AML-193 (cell line): ENCODE data around the gene CTAGE15.
"Not testable (repeated sequence)": the region's sequence is repeated elsewhere in the genome, so short reads cannot be mapped to it uniquely, and the experiment has no call there.

Experiments used
- DNase-seq, 2 experiments: peaks; one replicate each; lab custom pipeline; 2025; lab: John Stamatoyannopoulos, UW

The CTAGE15 gene, protein sequence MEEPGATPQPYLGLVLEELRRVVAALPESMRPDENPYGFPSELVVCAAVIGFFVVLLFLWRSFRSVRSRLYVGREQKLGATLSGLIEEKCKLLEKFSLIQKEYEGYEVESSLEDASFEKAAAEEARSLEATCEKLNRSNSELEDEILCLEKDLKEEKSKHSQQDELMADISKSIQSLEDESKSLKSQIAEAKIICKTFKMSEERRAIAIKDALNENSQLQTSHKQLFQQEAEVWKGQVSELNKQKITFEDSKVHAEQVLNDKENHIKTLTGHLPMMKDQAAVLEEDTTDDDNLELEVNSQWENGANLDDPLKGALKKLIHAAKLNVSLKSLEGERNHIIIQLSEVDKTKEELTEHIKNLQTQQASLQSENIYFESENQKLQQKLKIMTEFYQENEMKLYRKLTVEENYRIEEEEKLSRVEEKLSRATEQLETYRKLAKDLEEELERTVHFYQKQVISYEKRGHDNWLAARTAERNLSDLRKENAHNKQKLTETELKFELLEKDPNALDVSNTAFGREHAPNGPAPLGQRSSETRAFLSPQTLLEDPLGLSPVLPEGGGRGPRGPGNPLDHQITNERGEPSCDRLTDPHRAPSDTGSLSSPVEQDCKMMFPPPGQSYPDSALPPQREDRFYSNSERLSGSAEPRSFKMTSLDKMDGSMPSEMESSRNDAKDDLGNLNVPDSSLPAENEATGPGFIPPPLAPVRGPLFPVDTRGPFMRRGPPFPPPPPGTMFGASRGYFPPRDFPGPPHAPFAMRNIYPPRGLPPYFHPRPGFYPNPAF

DNA sequence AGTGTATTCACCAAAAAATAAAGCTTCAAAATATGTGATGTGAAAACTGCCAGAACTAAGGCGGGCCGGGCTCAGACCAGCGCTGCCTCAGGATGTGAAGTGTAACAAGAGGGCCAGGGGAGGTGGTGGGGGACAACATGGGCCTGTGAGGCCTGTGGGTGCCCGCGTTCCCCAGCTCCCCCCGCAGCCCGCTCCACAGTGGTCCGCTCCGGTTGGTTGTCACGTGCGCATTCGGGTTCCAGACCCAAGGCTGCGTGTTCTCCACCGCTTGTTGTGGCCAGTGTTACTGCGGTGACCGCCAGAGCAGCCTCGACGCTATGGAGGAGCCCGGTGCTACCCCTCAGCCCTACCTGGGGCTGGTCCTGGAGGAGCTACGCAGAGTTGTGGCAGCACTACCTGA lies at the start of gene CTAGE15:
Gene CTAGE15, plus strand, starts transcription at position 301 of the 400 bp plus-strand sequence. Its CDS starts 17 bp downstream, at position 318.
- DNase-seq, result not testable (repeated sequence)

DNA sequence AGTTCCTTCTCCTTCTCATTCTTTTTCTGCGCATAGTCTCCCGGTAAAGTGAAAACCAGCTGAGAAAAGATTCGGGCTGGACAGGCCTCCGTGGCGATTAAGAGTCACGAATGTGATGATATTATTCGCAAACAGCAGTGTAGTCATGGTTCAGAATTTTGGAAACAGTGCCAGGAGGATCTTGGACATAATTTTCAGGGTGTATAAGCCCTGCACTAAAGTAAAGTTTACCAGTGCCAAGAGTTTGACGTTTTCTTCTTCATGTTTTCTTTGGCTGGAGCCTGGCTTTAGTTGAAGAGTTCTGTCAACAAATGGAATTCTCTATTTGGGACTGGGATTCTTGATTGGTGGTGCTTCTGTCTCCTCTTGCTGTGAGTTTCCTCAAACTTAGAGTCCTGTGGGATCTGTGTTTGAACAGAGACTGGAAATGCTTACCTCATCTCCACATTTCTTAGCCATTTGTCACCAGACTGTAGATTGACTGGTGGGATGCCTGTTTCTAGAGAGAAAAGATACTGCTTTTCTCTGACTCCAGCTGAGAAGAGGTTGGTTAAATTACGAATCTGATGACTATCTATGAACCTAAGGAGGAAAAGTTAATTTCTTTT lies 49.2 kb upstream of the CTAGE15 start:
- DNase-seq, result not testable (repeated sequence)

DNA sequence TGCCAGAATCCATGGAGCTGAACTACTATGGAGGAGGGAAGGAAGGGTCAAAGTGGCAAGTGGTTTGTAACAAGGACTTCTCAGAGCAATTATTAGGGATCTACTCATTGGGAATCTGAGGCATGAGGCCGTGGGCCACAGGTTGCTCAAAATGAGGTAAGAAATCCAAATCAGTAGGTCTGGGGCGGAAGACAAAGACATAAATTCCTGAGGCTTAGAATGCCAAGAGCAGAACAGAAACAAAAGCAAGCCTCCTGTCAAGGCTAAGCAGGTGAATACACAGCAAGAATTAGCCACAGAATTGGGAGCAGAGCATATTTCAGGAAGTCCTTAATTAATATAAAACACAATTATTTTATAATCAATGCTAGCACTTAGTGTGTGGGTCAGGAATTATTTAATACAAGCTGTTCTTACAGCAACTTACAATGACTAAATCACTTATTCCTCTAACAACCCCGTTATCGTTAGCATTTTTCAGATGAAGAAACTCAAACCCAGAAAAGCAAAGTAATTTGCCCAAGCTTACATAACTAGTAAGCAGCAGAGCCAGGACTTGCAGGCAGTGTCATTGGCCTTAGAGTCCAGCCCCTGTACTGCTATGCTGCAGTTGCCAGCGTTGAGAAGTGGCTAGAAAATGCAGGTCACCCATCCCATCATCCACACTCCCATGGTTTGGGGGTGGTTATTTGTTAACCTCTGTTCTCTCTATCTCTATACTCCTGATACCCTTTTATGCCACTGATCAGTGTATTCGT lies 40.3 kb upstream of the CTAGE15 start:
- not testable (repeated sequence) for DNase-seq

DNA sequence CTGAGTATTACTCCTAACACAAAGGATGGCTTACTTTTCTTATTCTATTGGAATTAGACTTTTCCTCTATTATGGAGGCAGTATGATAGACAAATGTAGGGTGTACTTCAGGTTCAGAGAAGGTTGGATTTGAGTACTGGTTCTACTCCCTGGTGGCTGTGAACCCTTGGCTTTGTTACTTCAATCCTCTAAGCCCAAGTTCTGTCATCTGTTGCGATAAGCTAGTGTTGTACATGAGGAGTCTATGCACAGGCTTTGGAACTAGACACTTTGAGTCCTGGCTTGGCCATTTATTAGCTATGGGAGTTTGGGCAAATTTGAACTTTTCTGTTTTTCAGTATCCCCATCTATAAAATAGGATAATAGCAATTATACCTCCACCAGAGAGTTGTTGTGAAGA lies 39.7 kb upstream of the CTAGE15 start:
- not testable (repeated sequence) for DNase-seq

DNA sequence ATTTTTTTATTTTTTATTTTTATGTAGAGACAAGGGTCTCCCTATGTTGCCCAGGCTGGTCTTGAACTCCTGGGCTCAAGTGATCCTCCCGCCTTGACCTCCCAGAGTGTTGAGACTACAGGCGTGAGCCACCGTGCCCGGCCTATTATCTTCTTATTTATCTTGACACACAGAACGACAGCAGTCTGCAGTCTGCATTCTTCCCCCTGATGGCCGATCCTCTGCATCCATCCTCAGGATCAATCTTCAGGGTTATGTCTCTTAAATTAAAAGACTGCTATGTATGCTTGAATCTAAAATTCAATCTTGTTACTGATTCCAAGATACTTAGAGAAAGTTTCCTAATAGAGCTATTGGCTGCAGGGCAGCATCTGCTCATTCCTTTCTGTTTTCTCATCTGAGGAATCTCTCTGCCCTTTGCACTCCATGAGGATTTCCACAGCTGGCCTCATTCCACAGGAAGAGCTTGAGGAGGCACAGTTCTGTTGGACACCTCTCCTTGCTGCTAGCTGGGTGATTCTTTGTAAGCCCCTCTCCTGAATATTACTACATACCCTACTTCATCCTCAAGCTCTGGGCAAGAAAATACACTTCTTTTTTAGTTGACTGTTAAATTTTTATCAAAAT lies 38.3 kb upstream of the CTAGE15 start:
- not testable (repeated sequence) for DNase-seq

DNA sequence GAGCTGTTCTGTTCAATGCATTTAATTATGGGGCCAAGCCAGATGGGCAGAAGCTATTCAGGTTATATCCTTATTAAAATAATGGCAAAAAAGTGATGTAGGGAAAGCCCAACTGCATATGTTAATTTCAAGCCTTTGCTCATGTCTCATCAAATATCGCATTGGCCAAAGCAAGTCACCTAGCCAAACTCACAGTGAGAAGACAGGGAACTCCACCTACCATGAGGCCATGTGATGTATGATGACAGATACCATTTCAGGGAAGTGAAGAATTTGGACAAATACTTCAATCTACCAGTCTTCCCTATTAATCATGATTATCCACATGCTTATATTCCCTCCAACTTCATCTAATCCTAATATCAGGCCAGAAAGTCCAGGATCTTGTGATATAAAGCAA lies 35.2 kb upstream of the CTAGE15 start:
- not testable (repeated sequence) for DNase-seq

DNA sequence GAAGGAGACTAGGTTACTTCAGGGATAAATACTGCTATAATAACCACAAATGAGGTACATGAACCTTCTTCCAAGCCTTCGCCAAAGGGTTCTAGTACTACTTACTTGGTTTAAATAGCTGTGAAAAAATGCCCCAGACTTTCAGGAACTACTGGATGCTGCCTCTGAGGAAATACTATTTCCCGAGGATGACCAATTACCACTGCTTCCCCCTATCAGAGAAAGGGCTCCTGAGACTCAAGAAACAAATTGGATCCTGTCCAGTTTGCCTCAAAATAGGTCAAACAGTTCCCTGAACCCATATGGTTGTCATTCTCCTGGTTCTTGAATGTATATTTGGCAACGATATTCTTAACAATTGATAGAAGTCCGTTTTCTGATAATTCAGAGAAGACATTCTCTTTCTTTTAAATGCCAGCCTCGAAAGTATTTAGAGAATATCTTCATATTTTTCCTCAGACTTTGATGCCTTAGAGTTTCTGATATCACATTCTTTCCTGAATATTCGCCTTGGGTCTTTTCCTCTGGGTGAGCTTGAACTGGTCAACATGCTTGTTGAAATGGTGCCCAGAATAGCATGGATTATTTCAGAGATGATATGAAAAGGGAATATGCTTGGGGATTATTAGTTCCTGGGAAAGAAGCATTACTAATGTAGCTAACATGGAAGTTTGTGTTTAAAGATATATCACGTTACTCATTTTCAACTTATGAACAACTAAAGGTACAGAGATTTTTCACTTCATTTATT lies 28.1 kb upstream of the CTAGE15 start:
- not testable (repeated sequence) for DNase-seq

DNA sequence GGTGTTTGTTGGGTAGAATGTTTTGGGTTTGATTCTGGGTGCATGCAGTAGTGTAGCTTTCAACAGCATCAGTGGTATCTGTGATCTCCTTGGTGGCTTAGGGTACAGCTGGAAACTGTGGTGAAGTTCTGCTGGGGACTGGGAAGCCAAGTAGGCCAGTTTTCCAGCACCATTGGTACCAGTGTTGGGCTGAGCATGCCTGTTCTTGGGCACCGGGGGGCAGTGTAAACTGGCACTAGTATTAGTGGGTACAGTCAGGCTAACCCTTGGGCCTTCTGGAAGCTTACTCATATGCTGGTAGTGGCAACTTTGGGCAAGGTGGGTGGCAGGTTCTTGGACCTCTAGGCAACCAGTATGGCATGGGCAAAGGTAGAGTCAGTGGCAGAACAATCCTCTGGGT lies 15.6 kb upstream of the CTAGE15 start:
- DNase-seq, result not testable (repeated sequence)

DNA sequence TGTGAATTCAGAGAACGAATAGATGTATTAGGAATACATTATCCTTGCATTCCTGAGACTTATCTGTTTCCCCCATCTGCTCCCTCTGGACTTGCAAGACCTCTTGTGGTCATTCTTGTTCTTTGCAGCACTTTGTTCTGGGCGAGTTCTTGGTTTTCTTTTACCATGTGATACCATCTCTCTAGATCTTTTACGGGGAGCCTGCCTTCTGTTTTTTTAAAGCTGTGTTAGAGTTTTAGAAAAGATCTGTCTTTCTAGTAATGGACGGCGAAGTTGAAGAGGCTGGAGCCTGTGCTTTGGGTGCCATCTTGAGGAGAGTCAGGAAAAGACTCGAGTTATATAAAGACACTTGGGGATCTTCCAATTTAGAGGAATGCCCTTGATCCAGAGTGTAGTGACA lies 8.3 kb upstream of the CTAGE15 start:
- DNase-seq, result not testable (repeated sequence)

DNA sequence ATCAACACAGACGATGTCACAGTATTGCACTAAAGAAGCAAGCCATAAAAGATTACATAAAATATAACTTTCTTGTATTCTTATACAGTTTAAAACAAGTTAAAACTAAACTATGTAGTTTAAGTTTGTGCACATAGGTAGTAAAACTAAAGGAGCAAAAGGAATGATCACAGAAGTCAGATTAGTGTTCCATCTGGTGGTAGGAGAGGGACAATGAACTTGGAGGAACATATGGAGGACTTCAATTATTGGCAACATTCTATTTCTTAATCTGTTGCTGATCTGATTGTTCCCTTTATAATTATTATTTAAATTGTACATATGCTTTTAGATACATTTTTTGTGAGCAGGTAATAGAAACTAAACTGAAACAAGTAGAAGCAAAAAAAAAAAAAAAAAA lies 5.6 kb upstream of the CTAGE15 start:
- DNase-seq, result not testable (repeated sequence)

DNA sequence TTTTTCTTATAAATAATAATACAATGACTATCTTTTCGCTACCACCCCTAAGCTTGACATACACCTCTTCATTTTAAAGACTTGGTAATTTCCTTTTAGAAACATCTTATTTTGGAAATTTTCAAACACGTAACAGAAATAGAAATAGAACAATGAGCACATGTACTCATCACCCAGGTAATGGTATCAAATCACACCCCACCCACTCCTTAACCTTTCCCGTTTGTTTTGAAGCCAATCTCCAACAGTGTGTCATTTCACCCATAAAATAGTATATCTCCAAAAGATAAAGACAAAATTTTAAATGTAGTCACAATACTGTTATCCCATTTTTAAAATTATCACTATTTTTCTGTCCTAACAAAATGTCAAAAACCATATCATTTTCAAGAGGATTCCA lies 16.6 kb downstream of the CTAGE15 start:
- DNase-seq, result not testable (repeated sequence)

DNA sequence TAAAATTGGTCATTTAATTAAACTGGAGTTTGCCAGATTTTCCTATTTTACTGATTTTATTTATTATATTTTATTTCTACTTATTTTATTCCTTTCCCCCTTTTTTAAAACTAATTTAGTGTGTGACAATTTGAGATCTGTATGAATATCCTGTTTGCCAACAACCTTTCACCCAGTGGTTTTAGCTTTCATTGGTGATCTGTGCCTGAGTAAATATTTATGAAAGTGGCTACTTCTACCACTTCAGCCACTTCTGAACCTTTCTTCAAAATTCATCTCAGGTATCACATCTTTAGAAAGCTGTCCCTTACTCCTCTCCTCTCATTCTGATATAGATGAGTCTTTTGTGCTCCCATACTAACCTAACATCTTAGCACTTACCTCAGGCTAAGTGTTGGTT lies 18.3 kb downstream of the CTAGE15 start:
- DNase-seq, result not testable (repeated sequence)

DNA sequence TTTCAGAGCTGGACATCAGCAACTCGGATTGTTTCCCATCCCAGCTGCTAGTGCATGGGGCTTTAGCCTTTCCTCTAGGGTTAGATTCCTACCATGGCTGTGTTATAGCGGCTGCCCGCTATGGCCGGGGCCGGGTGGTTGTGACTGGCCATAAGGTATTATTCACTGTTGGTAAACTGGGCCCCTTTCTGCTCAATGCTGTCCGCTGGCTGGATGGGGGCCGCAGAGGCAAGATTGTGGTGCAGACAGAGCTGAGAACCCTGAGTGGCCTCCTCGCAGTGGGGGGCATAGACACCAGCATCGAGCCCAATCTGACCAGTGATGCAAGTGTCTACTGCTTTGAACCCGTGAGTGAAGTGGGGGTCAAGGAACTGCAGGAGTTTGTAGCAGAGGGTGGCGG lies 26.5 kb downstream of the CTAGE15 start:
- DNase-seq, result not testable (repeated sequence)

DNA sequence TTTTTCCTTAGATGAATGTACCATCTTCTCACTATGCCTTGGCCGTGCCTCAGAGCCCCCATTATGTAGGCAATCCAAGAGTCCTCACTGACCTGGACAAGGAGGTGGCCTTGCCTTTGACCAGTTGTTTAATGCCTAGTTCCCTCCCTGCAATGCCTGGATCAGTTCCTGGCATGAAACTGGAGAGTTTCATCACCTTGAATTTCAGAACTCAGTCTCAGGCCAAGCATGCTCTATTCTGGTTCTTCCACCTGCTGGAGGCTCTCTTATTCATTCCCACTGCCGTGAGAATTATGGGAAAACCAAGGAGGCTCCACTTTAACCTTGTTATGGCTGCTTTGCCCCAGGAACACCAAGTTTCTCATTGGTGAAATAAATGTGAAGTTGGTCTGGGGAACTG lies 31.9 kb downstream of the CTAGE15 start:
- not testable (repeated sequence) for DNase-seq

DNA sequence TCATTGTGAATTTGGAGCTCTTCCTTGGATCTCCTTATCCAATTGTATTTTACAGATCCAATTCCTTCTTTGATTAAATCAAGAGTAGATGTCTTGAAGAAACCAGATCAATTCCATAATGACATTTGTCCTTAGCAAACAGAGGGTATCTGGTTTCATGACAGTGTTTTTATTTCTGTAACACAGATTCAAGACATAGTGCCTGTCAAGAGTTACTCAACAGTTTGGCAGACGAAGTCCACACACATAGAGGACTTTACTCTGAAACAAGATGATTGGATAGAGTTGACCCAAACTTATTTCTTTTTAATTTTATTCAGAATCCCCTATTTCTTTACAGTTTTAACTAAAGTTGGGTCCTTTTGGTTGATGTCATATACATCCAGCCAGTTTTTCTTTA lies 34.5 kb downstream of the CTAGE15 start:
- not testable (repeated sequence) for DNase-seq

DNA sequence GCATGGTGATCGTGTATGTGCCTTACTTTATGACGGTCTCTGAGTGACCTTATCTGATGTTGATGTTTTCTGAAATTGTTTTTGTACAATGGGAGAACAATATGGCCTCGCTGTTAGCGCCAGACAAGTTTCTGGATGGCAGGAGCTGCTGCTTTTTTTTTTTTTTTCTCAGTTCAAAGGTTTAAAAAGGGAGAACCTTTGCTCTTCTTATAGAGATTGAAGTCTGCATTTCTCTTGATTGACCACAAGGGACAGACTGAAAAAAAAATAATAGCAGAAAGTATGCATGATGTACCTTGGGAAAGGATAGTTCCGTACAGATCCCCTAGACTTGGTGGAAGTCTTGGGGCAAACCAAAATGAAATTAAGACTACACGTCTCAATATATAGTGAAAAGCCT lies 43.9 kb downstream of the CTAGE15 start:
- not testable (repeated sequence) for DNase-seq

DNA sequence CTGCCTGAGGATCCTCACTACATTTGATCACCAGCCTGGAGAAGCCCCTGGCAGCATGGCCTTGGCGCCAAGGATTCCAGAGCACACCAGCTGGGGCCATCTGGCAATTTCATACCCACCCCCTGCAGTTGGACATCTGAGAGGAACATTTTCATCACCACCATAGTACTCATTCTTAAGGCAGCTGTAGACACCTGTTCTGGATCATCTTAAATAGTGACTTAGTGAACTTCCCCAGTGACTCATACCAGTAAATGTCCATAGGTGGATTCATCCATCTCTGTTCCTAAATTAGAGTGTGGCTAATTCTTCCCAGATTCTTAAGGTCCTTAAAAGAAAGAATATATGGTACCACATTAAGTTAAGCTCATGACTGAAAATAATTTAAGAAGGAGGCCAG lies 45.6 kb downstream of the CTAGE15 start:
- DNase-seq, result not testable (repeated sequence)

DNA sequence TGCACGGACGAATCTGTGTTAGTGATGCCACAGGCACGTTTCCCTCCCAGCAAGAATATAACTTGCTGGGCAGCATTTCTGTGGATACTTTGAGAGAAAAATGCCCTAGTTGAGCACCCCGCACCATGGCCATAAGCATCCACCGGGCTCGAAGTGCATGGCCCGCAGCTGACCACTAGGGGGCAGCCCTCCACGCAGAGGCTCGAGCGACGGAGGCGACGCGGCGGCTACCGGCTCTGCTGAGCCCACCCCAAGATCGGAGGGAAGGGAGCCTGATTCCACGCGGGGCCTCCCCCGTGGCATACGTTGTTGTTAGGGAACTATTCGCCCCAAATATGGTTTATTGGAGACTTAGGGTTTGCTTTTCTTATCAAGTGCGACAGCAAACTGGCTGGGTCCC lies 48.5 kb downstream of the CTAGE15 start:
- DNase-seq, result not testable (repeated sequence)

DNA sequence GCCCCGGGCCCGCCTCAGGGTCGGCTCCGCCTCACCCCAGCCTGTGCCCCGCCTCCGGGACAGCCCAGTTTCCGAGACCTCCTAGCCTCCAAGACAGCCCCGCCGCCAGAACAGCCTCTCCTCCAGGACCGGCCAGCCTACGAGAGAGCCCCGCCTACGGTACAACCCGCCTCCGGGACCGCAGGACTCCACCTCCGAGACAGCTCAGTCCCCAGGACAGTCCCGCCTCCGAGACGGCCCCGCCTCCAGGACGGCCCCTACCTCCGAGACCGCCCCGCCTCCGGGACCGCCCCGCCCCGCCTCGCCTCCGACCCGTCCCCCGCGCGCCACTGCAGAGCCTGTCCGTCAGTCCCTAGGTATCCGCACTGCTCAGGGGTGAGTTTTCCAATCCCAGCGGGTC lies 49.0 kb downstream of the CTAGE15 start, which contains the start of gene TCAF2:
Gene TCAF2, plus strand, starts transcription at position 329 of the 400 bp plus-strand sequence.
- not testable (repeated sequence) for DNase-seq

DNA sequence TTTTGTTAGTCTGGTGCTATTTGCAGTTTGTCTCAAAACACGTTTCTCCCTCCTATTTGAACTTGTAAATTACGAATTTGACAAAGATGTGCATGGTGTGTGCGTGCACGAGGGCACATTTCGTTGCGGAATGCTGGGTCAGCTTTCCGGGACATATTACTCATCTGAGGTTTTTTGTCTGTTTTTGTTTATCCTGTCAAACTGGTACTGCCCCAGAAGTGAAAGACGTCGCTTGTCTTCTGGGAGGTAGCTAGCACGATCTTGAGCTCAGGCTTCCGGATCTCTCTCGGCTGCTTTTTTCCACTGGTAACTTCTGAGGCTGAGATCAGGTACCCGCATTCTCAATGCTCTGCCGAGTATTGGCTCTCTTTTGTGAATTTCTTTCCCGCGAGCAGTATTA lies 49.6 kb downstream of the CTAGE15 start:
- DNase-seq, result not testable (repeated sequence)
